SK-N-SH treated with all-trans-retinoic acid at 6 μM for 48 hours (cell line): ENCODE results near the gene ZBED4.
A peak's percentile ranks its signal among the peaks of the same experiment; 100 is the strongest.

ENCODE experiments used
- ATAC-seq: fragments of 200-7000 bp; cut with Tn5 transposase; 3 replicates; pipeline ENCODE4 v1.9.1; 2020; ENCODE audit warnings: mild to moderate bottlenecking, moderate library complexity
- ARNTL ChIP-seq: fragments of 450-650 bp; formaldehyde crosslinking; IDR thresholded peaks from 2 replicates; pipeline ENCODE4 v1.5.0; 2020; ENCODE audit warnings: low read depth, mild to moderate bottlenecking, moderate library complexity, borderline replicate concordance
- BACH2 ChIP-seq: fragments of 250-450 bp; sonication (Bioruptor Pico); IDR thresholded peaks from 2 replicates; pipeline ENCODE4 v1.9.0; 2021; ENCODE audit warnings: mild to moderate bottlenecking, borderline replicate concordance
- CSDC2 ChIP-seq: fragments of 250-450 bp; sonication (Bioruptor Pico); IDR thresholded peaks from 2 replicates; pipeline ENCODE4 v1.5.0; 2020; ENCODE audit warnings: mild to moderate bottlenecking, moderate library complexity
- CSRNP3 ChIP-seq: fragments of 250-450 bp; sonication (Bioruptor Pico); IDR thresholded peaks from 2 replicates; pipeline ENCODE4 v1.5.1; 2021; ENCODE audit warnings: mild to moderate bottlenecking, moderate library complexity
- ESRRG ChIP-seq: fragments of 250-450 bp; sonication (Bioruptor Pico); IDR thresholded peaks from 2 replicates; pipeline ENCODE4 v1.6.1; 2021; ENCODE audit warnings: mild to moderate bottlenecking
- GLIS3 ChIP-seq: fragments of 250-450 bp; sonication (Bioruptor Pico); IDR thresholded peaks from 2 replicates; pipeline ENCODE4 v1.5.0; 2020; ENCODE audit warnings: mild to moderate bottlenecking, moderate library complexity
- ISL1 ChIP-seq: fragments of 250-450 bp; sonication (Bioruptor Pico); IDR thresholded peaks from 2 replicates; pipeline ENCODE4 v2.1.2; 2022; ENCODE audit warnings: mild to moderate bottlenecking, moderate library complexity
- RARB ChIP-seq: fragments of 250-450 bp; sonication (Bioruptor Pico); IDR thresholded peaks from 2 replicates; pipeline ENCODE4 v1.8.0; 2021; ENCODE audit warnings: mild to moderate bottlenecking, moderate library complexity
- TCF4 ChIP-seq: fragments of 250-450 bp; sonication (Bioruptor Pico); IDR thresholded peaks from 2 replicates; pipeline ENCODE4 v1.8.0; 2021; ENCODE audit warnings: mild to moderate bottlenecking, moderate library complexity, borderline replicate concordance
- TOX ChIP-seq: fragments of 250-450 bp; sonication (Bioruptor Pico); IDR thresholded peaks from 2 replicates; pipeline ENCODE4 v1.8.0; 2021; ENCODE audit warnings: mild to moderate bottlenecking, moderate library complexity, borderline replicate concordance
- TSHZ2 ChIP-seq: fragments of 250-450 bp; sonication (Bioruptor Pico); IDR thresholded peaks from 2 replicates; pipeline ENCODE4 v1.5.0; 2020; ENCODE audit warnings: mild to moderate bottlenecking, moderate library complexity
- ZFP3 ChIP-seq: fragments of 250-450 bp; sonication (Bioruptor Pico); IDR thresholded peaks from 2 replicates; pipeline ENCODE4 v1.5.0; 2020; ENCODE audit warnings: mild to moderate bottlenecking, moderate library complexity
- ZFP30 ChIP-seq: fragments of 450-650 bp; formaldehyde crosslinking; IDR thresholded peaks from 2 replicates; pipeline ENCODE4 v1.5.0; 2022; ENCODE audit warnings: mild to moderate bottlenecking, moderate library complexity
- ZNF565 ChIP-seq: fragments of 450-650 bp; formaldehyde crosslinking; conservative IDR thresholded peaks from 2 replicates; pipeline ENCODE4 v1.5.0; 2020; ENCODE audit warnings: low read depth, mild to moderate bottlenecking, moderate library complexity
- ZNF70 ChIP-seq: fragments of 450-650 bp; formaldehyde crosslinking; IDR thresholded peaks from 2 replicates; pipeline ENCODE4 v1.5.0; 2020; ENCODE audit warnings: mild to moderate bottlenecking, moderate library complexity
- TF ChIP-seq, protein P1 (sequence below): fragments of 250-450 bp; sonication (Bioruptor Pico); IDR thresholded peaks from 2 replicates; pipeline ENCODE4 v1.8.0; 2021; ENCODE audit warnings: low read depth, mild to moderate bottlenecking, moderate library complexity, borderline replicate concordance
- TF ChIP-seq, protein P2 (sequence below): fragments of 250-450 bp; sonication (Bioruptor Pico); IDR thresholded peaks from 2 replicates; pipeline ENCODE4 v1.8.0; 2020; ENCODE audit warnings: mild to moderate bottlenecking, moderate library complexity, borderline replicate concordance
- TF ChIP-seq, protein P3 (sequence below): fragments of 250-450 bp; sonication (Bioruptor Pico); IDR thresholded peaks from 2 replicates; pipeline ENCODE4 v1.5.1; 2020; ENCODE audit warnings: low read depth, mild to moderate bottlenecking, moderate library complexity

The ZBED4 gene

GRCh38 chr22:49812838-49813237 is 40.8 kb upstream of the ZBED4 start:
- ATAC-seq, result peak; percentile 21; the same call in 2 of the 3 replicates
- no peak for TF ChIP-seq CSDC2 (CRISPR knock-in tag)
- TF ChIP-seq BACH2, result no peak
- no peak for TF ChIP-seq TSHZ2
- no peak for TF ChIP-seq ZNF70
- no peak for TF ChIP-seq ESRRG (CRISPR knock-in tag)
- no peak for TF ChIP-seq CSRNP3 (CRISPR knock-in tag)
- no peak for TF ChIP-seq ZNF565 (CRISPR knock-in tag)

DNA sequence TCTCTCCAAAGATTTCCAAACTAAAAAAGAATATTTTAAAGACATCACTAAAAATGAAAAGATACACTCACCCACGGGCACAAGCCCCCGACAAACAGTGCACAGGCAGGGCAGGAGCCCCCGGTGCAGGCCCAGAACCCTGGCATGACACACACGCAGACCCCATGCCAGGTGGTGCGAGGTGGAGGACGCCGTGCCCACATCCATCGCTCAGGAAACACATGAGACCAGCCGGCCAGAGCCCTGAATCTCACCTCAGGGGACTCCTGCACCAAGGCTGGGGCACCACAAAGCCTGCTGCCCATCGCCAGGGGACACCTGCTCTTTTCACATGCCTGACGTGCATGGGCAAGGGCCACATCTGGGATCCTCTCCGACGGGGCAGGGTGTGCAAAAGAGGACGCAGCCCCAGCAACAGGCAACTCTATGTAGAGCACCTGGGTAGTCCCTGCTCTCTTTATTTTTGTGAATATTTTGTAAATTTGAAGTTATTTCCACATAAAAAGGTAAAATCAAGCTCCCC is 39.4 kb upstream of the ZBED4 start:
- no peak for TF ChIP-seq RARB (CRISPR knock-in tag)
- no peak for TF ChIP-seq CSRNP3 (CRISPR knock-in tag)
- TF ChIP-seq CSDC2 (CRISPR knock-in tag), result no peak
- no peak for TF ChIP-seq ZFP3 (CRISPR knock-in tag)
- TF ChIP-seq TCF4 (CRISPR knock-in tag), result no peak
- no peak for TF ChIP-seq GLIS3
- no peak for TF ChIP-seq ARNTL (CRISPR knock-in tag)
- TF ChIP-seq ZFP30, result no peak
- TF ChIP-seq ZNF70, result no peak
- no peak for TF ChIP-seq TOX
- TF ChIP-seq, protein P1, sequence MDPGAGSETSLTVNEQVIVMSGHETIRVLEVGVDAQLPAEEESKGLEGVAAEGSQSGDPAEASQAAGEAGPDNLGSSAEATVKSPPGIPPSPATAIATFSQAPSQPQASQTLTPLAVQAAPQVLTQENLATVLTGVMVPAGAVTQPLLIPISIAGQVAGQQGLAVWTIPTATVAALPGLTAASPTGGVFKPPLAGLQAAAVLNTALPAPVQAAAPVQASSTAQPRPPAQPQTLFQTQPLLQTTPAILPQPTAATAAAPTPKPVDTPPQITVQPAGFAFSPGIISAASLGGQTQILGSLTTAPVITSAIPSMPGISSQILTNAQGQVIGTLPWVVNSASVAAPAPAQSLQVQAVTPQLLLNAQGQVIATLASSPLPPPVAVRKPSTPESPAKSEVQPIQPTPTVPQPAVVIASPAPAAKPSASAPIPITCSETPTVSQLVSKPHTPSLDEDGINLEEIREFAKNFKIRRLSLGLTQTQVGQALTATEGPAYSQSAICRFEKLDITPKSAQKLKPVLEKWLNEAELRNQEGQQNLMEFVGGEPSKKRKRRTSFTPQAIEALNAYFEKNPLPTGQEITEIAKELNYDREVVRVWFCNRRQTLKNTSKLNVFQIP (CRISPR knock-in tag), result no peak
- no peak for TF ChIP-seq ESRRG (CRISPR knock-in tag)
- TF ChIP-seq, protein P2, sequence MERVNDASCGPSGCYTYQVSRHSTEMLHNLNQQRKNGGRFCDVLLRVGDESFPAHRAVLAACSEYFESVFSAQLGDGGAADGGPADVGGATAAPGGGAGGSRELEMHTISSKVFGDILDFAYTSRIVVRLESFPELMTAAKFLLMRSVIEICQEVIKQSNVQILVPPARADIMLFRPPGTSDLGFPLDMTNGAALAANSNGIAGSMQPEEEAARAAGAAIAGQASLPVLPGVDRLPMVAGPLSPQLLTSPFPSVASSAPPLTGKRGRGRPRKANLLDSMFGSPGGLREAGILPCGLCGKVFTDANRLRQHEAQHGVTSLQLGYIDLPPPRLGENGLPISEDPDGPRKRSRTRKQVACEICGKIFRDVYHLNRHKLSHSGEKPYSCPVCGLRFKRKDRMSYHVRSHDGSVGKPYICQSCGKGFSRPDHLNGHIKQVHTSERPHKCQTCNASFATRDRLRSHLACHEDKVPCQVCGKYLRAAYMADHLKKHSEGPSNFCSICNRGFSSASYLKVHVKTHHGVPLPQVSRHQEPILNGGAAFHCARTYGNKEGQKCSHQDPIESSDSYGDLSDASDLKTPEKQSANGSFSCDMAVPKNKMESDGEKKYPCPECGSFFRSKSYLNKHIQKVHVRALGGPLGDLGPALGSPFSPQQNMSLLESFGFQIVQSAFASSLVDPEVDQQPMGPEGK (CRISPR knock-in tag), result no peak
- TF ChIP-seq ISL1 (CRISPR knock-in tag), result no peak
- TF ChIP-seq BACH2, result no peak
- TF ChIP-seq, protein P3, sequence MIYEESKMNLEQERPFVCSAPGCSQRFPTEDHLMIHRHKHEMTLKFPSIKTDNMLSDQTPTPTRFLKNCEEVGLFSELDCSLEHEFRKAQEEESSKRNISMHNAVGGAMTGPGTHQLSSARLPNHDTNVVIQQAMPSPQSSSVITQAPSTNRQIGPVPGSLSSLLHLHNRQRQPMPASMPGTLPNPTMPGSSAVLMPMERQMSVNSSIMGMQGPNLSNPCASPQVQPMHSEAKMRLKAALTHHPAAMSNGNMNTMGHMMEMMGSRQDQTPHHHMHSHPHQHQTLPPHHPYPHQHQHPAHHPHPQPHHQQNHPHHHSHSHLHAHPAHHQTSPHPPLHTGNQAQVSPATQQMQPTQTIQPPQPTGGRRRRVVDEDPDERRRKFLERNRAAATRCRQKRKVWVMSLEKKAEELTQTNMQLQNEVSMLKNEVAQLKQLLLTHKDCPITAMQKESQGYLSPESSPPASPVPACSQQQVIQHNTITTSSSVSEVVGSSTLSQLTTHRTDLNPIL, result no peak
- TF ChIP-seq TSHZ2, result no peak
- ATAC-seq, result no peak
